HG02623 (cell line): ENCODE data around the gene PANK1.
"Not testable (repeated sequence)": the region's sequence is repeated elsewhere in the genome, so short reads cannot be mapped to it uniquely, and the experiment has no call there.

Experiments used
- ATAC-seq: cut with Tn5 transposase; IDR thresholded peaks from one replicate; pipeline ENCODE4 v1.9.1; 2021; ENCODE audit warnings: moderate library complexity; ENCODE audit not compliant: unreplicated experiment

Gene PANK1

DNA sequence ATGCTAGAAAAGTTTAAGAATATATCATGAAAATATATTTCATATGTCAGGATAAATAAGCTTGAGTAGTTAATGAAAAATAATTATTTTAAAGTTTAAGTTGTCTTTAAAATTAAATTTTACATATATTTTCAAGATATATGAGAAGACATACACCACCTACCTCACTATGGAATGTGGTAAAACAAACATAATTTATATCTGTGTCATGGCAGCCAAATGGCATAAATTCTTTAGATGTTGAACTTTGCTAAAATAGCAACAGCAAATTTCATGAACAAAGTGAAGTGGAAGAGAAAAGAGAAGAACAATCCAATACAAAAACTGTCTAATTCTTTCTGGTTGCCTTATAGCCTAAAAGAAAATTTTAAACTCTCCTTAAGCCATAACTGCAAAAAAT, 70.0 kb downstream of the PANK1 start:
- ATAC-seq = no peak

DNA sequence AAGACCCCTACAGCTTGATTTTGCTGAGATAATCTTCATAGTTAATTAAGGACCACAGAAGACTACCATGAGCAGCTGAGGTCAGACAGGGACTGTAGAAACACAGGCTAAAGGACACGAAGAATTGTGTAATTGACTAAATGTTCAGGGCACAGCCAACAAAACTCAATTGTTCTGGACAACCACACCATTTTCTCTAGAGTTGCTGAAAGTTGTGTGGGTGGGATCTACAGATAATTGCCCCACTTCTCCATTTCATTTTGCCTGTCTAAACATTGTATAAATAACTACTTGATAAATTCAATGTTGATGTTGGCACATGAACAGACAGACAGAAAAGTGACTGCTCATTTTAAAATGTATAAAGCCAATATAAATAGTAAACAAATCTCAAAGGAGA, 70.7 kb downstream of the PANK1 start:
- ATAC-seq = no peak

DNA sequence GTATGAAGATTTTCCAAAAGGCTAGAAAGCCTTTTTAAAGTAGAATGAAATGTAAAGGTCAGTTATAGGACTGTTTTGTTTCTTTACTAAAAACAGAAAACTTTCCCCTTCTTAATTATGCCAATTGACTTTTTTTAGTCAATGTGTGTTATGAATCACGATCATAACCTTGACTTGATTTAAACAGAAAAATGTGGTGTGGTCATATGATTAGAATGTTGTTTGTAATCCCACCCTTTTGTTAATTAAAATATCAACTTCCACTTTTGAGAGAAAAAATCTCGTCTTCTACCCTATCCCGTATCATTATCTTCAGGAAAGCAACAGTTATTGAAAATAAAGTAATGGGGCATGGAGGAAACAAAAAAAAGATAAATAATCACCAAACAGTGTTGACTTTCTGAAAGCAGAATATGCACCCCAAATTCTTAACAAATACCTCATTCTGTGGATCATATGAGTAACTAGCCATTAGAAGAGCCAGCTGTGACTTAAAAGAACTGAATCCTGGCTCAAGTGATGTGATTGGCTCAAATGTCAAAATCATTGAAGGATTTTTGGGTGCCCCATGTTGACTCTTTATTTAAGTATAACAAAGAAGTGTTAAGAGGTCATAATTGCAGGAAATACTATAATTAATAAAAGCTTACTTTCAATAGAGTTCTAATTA, 77.3 kb downstream of the PANK1 start:
- ATAC-seq = no peak

DNA sequence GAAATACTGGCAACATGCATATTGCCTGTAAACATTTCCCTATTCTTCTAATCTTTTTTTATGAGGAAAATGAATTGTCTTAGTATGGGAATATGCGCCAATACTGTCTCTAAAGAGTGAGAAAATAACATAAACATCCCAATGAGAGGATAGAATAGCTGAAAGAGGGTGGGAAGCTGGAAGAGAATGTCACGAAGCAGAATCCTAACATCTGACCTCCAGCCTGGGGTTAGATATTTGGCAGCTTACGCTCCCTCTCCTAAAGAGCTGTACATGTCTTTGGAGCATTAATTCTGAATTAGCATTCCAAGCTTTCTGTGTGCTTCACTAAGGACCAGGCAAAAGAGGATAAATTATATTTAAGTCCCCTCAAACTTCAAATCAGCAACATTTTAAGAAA, 78.0 kb downstream of the PANK1 start:
- ATAC-seq = no peak

DNA sequence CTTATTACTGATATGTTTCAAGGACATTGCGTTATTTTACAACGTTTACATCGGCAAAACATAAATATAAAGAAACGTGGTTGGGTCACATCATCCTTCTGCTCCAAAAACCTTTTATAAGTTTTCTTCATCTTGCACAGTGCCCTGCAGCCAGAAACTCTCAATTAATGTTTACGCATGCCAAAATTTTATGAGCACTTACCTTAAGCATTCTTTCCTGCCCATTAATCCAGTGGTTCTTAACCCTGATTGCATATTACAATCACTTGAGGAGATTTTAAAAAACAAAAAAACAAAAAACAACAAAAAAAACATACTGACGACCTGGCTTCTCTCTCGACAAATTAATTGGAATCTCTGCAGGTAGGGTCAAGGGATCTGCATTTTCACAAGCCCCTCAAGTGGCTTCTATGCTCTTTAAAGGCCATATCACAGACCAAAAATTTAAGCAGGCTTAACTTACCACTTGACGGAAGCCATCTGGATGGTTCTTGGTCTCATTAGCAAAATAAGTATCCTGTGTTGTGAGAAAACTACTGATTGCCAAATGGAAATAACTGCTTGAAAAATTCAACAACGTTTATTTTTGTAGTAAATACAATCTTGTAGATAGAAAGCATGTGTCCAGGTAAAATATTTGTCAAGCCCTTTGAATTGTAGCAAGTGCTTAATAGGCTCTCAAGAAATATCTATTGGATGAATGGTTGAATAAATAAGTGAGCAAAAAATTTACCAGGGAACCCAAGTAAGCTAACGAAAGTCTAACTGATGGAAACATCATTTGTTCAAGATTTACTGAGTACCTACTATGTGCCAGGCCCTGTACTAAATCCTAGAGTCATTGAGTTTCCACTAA, 78.7 kb downstream of the PANK1 start:
- no peak for ATAC-seq

DNA sequence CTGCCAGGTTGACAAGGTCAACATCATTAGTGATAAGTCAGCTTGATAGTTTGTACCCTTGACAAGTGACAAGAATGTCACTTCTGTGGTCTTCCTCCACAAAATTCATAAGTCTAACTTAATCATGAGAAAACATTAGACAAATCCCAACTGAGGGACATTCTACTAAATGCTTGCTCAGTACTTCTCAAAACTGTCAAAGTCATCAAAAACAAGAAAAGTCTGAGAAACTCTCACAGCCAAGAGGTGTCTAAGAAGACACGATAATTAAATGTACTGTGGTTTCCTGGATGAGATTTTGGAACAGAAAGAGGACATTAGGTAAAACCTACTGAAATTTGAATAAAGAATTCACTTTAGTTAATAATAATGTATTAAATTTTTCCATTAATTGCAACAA, 79.9 kb downstream of the PANK1 start:
- no peak for ATAC-seq

DNA sequence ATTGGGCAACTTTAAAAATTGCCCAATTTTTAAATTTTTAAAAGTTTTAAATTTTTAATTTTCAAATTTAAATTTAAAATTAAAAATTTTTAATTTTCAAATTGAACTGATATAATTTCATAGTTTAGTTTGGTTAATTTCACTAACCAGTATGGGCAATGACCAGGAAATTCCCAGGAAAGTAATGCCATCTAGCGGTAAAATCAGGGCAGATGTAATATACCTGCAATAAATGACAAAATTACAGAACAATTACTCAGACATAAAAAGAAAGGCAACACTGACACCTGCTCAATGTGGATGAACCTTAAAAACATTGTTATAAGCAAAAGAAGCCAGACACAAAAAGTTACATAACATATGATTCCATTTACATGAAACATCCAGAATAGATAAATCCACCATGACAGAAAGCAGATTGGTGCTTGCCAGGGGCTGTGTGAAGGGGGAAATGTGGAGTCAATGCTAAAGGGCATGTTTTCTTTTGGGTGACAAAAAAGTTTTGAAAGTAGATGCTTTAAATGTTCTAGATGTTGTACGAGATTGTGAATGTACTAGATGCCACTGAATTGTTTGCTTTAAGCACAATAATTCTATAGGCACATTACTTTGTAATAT, 81.1 kb downstream of the PANK1 start:
- no peak for ATAC-seq

DNA sequence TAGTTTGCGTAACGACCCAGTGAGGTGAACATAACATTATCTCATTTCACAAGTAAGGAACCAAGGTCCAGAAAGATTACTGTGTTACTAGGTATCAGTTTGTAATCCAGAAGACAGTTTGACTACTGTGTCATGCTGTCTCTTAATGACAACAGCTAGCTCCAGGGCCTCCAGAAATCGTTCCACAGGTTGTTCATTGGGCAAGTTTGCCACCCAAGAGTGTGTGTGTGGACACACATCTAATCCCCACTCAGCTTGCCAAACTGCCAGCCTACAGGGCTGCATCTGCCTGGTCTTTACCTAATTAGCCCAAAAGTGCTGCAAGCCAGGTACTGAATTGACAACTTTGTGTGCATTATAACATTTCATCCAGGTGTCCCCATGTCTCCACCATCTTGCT, 81.7 kb downstream of the PANK1 start:
- no peak for ATAC-seq

DNA sequence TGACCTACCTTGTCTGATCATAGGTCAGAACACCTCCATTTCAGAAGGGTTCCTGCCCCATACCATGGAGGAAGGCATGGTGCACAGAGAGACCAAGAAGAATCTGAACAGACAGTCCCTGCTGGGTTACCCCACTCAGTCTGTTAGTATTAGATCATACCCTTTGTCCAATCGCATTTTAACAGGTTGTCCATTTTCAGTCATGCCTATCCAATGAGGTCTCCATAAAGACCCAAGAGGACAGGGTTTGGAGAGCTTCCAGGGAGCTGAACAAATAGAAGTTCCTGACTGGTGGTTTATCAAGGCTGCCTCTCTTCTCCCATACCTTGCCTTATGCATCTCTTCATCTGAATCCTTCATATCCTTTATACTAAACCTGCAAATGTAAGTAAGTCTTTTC, 88.4 kb downstream of the PANK1 start:
- no peak for ATAC-seq

DNA sequence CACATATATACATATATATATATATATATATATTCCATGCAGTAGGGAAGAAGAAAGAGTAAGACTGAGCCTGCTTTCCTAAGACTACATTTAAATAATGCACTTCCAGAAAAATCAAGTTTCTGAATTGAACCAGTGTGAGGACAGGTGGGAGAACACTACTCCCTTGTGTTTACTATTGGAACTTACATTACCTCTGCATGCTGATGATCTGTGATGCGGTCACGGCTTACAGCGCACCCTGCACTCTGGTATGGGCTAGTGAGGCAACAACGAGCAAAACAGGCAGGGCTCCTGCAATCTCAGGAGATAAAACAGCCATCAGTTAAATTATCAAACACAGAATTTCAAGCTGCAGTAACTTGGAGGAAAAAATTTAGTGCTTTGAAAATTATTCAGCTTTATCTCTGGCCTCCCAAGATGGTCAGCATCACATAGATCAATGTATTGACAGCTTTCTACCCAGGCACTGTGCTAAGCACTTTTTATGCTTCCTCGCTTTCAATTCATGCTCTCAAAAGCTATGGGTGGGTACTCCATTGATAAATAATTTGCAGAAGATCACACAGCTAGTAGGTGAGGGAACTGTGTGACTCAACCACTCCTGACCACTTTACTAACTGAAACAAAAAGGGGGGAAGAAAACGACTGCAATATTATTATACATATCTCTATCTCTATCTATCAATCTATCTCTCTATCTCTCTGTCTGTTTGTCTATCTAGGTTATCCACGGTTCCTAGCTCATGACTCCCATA, 89.2 kb downstream of the PANK1 start:
- ATAC-seq = no peak

DNA sequence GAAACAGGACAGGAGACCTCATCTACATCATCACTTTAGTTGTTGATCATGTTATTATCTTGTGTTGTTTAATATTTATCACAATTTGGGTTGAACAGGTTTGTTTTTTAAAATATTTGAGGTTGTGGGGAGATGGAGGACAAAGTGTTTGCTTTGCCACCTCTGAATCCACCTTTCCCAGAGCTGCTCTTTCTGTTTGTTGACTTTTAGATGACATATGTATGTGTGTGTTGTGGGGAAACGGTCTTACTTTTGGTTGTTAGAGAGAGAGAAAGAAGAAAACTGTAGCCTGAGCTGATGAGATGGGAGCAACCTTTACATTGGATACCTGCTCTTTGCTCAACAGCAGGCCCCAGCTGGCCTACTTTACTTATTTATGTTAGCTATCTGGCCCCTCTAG, 90.6 kb downstream of the PANK1 start:
- ATAC-seq = no peak

DNA sequence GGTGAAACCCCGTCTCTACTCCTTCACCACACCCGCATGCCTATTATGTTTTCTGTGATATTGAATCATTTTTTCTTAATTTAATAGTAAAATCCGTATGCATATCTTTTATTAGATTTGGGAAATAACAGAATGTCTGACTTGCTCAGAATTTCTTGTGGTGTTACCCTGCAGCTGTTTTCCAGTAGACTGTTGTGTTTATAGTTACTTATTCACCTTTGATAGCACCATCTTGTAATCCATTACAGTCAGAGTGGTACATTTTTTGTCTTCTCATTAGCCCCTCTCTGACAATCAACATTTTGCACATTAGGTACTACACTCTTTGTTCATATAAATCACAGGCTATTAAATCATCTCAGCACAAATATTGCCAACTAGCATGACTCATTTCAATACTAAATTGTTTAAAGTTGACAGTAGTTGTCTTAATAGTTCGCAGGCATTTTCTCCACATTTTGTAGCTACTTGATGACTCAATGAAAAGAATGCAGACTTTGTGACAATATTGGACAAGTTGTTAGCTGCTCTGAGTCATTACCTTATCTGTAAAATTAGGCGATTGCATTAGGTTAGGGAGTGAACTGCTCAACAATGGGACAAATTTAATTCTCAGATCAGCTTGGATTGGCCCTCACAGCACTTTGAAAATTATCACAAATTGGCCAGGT, 91.8 kb downstream of the PANK1 start:
- no peak for ATAC-seq

DNA sequence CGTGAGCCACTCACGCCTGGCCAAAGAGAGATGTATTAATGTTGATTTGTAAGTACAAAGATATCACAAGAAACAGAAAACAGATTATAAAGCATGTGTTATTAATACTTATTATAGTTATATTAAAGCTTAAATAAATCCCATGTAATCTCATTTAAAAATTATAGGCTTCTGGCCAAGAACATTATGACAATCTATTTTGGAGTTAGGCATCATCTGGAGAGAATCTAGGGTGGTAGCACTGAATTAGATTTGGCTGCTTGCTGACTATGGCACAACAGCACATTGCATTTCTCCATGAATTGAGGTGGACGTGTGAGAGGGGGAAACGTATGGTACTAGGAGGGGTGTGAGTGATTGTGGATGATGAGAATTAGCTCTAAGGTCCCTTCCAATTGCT, 92.8 kb downstream of the PANK1 start:
- no peak for ATAC-seq

DNA sequence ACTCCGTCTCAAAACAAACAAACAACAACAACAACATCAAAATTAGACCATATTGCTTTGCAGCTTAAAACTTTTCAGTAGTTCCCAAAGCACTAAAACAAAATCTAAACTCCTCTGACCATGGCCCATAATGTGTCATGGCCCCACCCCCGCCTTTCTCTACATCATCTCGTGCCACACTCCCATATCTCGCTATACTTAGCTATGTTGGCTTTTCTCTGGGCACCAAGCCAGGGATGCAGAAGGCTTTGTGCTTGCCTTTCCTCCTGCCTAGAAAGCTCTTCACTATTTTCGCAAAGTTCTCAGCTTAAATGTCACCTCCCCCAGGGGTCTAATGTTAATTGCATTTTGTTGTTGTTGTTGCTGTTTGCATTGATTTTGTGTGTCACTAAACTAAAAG, 94.5 kb downstream of the PANK1 start:
- no peak for ATAC-seq

DNA sequence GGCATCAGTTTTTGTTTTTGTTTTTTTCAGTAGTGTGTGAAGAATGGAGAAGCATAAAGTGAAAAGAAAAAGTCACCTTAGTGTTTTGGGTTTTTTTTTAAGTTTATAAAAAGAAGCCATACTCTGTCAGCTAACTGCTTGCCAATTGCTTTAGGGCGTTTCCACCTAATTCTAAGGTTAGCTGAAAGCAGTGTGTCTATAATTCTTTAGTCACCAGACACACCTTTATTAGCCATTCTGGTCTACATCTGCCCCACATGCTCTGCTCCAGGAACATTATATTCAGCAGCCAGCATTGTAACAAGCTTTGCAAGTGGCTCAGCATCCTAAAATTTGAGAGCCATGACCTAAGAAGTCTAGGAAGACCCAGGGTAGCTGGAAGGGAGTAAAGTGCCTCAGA, 95.5 kb downstream of the PANK1 start:
- ATAC-seq = no peak

DNA sequence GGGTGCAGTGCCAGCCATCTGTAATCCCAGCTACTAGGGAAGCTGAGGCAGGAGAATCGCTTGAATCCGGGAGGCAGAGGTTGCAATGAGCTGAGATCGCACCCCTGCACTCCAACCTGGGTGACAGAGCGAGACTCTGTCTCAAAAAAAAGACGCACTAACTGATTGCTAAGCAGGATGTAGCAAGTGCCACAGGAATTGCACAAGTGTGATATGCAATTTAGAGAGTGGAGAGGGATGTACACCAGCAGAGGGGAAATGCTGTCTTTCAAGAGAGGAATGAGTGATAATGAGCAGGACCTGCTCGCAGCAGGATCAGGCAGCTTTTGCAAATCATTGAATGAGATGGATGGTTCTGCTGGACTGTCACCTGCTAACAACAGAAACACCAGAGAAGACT, 96.4 kb downstream of the PANK1 start:
- no peak for ATAC-seq

DNA sequence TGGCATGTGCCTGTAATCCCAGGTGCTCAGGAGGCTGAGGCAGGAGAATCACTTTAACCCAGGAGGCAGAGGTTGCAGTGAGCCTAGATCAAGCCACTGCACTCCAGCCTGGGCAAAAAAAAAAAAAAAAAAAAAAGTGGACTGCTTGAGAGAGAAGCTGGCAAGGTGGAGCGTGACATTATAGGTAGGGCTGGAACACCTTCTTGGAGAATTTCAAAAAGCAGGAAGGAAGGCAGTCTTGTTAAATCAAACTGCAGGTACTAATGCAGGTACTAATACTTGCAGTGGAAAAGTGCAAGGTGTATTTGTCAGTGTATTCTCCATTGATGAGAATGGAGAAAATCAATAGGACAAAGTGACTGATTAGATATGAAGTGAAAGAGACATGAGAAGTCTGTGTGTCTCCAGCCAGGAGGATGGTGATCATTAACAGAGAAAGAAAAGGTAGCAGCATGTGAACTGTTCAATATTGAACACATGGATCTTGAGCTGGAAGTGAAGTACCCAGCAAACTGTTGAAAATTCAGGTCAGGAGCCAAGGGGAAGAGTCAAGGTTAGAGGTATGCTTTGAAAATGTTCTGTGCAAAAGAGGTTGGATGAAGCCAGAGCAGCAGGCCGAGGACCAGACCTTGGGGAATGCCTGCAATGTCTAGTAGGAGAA, 97.1 kb downstream of the PANK1 start:
- ATAC-seq = no peak

DNA sequence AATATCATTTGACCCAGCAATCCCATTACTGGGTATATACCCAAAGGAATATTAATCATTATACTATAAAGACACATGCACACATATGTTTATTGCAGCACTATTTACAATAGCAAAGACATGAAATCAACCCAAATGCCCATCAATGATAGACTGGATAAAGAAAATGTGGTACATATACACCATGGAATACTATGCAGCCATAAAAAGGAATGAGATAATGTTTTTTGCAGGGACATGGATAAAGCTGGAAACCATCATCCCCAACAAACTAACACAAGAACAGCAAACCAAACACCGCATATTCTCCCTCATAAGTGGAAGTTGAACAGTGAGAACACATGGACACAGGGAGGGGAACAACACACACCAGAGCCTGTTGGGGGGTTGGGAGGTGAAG, 98.4 kb downstream of the PANK1 start:
- ATAC-seq = not testable (repeated sequence)

DNA sequence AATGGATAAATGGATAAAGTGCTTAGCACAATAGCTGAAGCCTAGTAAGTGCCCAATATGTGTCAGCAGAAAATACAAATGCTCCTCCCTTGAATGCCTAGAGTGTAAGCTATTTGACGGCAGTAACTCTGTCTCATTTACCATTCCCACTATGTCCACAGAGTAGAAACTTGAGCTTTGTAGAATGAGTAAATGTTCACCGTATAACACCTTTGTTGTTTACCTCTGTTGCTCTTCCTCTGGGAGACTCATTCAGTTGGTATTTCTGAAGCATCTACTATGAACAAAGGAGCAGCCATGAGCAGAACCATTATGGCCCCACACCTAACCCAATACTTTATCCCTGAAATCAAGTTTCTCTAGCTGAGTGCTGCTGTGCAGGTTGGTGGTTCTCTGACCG, 101.2 kb downstream of the PANK1 start:
- no peak for ATAC-seq

DNA sequence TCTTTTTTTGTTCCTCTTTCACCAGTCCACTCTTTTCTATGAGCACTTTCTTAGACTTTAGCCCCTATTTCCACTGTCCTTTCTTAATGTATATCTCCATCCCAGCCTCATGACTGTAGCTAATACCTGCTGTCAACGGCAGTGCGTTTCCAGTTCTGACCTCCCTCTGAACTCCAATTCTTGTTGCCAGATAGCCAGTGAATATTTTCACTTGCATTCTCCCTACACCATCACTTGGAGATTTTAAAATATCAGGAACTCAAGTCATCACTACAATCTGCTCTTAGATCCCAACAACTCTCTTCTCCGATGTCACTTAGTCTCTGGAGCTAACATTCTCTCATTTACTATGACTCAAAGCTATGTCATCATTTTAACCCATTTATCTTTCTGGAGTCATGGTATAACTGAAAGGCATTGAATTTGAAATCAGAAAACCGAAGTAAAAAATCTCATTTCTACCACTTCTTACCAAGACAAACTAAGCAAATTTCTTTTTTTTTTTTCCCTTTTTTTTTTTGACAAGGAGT, 104.6 kb downstream of the PANK1 start:
- ATAC-seq = no peak
